BE2C (cell line): ENCODE results near the gene CAMK2D.

Source experiments
- DNase-seq: peaks from one replicate; pipeline ENCODE4 v3.0.0-alpha.2; 2020
- H3K27me3 ChIP-seq: fragments of 250-450 bp; sonication (Bioruptor Pico); 2 replicates; pipeline ENCODE4 v1.5.1; 2020; ENCODE audit warnings: mild to moderate bottlenecking
- H3K36me3 ChIP-seq: fragments of 250-450 bp; sonication (Bioruptor Pico); 2 replicates; pipeline ENCODE4 v1.5.1; 2020; ENCODE audit warnings: mild to moderate bottlenecking
- H3K4me1 ChIP-seq: fragments of 250-450 bp; sonication (Bioruptor Pico); 2 replicates; pipeline ENCODE4 v1.5.1; 2020
- H3K4me3 ChIP-seq: 2 replicates; pipeline ENCODE4 v1.5.1; 2011; ENCODE audit warnings: low read depth, low read length
- H3K9me3 ChIP-seq: fragments of 250-450 bp; sonication (Bioruptor Pico); 2 replicates; pipeline ENCODE4 v1.5.1; 2020
- TF ChIP-seq, protein P1 (sequence below): IDR thresholded peaks from 2 replicates; pipeline ENCODE4 v1.5.1; 2012; ENCODE audit warnings: mild to moderate bottlenecking, low read depth, low read length

The CAMK2D gene

DNA sequence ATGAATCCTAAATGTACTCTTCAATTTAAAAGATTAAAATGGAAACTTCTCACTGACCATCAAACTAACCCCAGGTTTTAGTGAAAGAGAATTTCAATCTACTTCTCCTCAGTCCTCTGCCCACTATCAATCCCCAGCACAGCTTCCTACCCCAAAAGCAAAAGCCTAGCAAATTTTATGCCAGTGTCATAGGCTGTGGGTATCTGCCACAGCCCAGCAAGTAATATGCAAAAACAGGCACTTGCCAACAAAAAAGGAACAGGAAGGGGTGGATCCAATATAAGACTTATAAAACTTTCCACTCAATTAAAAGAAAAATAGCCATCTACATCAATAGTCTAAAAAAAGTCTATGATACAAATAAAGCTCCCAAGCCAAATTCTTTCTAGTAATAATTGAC lies 22.3 kb downstream of the CAMK2D start:
- Histone ChIP-seq H3K9me3 (no peaks in the 10 kb centered on the region), H3K4me3 (no peak overlapping the region), H3K27me3 (no peaks in the 10 kb centered on the region), H3K4me1 (no peaks in the 10 kb centered on the region), H3K36me3 (no peaks in the 10 kb centered on the region)
- TF ChIP-seq, protein P1, sequence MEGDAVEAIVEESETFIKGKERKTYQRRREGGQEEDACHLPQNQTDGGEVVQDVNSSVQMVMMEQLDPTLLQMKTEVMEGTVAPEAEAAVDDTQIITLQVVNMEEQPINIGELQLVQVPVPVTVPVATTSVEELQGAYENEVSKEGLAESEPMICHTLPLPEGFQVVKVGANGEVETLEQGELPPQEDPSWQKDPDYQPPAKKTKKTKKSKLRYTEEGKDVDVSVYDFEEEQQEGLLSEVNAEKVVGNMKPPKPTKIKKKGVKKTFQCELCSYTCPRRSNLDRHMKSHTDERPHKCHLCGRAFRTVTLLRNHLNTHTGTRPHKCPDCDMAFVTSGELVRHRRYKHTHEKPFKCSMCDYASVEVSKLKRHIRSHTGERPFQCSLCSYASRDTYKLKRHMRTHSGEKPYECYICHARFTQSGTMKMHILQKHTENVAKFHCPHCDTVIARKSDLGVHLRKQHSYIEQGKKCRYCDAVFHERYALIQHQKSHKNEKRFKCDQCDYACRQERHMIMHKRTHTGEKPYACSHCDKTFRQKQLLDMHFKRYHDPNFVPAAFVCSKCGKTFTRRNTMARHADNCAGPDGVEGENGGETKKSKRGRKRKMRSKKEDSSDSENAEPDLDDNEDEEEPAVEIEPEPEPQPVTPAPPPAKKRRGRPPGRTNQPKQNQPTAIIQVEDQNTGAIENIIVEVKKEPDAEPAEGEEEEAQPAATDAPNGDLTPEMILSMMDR = no peak
- no peak for DNase-seq

GRCh38 chr4:113738251-113738650 lies 23.3 kb downstream of the CAMK2D start:
- TF ChIP-seq, protein P1 = no peak
- Histone ChIP-seq H3K27me3 (no peaks in the 10 kb centered on the region), H3K9me3 (no peaks in the 10 kb centered on the region), H3K4me3 (no peak overlapping the region), H3K4me1 (no peaks in the 10 kb centered on the region), H3K36me3 (no peaks in the 10 kb centered on the region)
- no peak for DNase-seq

DNA sequence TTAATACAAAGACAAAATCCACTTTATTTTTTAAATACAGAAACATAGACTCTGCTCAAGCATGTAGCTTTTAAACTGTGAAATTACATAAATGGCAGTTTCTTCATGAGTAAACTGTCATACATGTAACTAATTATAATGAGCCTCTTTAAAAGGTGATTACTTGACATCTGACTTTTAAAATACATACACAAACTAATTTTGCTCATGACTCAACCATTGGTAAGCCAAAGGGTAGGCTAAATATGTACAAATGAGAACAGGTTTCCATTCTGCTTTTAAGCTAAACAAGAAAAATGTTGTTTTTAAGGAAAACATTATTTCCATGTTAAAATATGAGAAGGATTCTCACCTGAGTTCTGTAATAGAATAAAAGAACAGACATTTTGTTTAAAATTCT lies 27.9 kb downstream of the CAMK2D start:
- Histone ChIP-seq H3K4me3 (no peak overlapping the region), H3K9me3 (no peaks in the 10 kb centered on the region), H3K36me3 (no peaks in the 10 kb centered on the region), H3K27me3 (no peaks in the 10 kb centered on the region), H3K4me1 (no peaks in the 10 kb centered on the region)
- TF ChIP-seq, protein P1 = no peak
- no peak for DNase-seq

GRCh38 chr4:113732967-113733527 lies 28.5 kb downstream of the CAMK2D start:
- H3K4me1 ChIP-seq = no peaks in the 10 kb centered on the region
- DNase-seq = no peak
- no peak overlapping the region for H3K4me3 ChIP-seq
- no peaks in the 10 kb centered on the region for H3K36me3 ChIP-seq
- H3K9me3 ChIP-seq = no peaks in the 10 kb centered on the region
- no peaks in the 10 kb centered on the region for H3K27me3 ChIP-seq
- TF ChIP-seq, protein P1 = no peak

GRCh38 chr4:113730467-113731216 lies 30.9 kb downstream of the CAMK2D start:
- TF ChIP-seq, protein P1 = no peak

DNA sequence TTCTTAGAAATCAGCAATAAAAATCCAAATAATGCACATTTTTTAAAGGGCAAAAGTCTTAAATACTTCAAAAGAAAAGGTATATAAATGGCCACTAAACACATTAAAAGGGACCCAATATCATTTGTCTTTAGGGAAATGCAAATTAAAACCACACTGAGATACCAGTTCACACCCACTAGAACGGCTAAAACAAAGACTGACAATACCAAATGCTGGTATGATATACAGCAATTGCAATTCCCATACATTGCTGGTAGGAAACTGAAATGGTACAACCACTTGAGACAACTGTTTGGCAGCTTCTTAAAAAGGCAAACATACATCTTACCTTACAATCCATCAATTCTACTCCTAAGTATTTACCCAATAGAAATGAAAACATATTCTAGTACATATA lies 33.7 kb downstream of the CAMK2D start:
- no peak for DNase-seq
- Histone ChIP-seq H3K27me3 (no peaks in the 10 kb centered on the region), H3K36me3 (no peaks in the 10 kb centered on the region), H3K4me3 (no peak overlapping the region), H3K4me1 (no peaks in the 10 kb centered on the region), H3K9me3 (no peaks in the 10 kb centered on the region)
- TF ChIP-seq, protein P1 = no peak

More at GRCh38 chr4:113730467-113731216, 30.9 kb downstream of the CAMK2D start:
- Histone ChIP-seq H3K4me1 (no peaks in the 10 kb centered on the region), H3K27me3 (no peaks in the 10 kb centered on the region), H3K36me3 (no peaks in the 10 kb centered on the region), H3K9me3 (no peaks in the 10 kb centered on the region), H3K4me3 (no peak overlapping the region)
- no peak for DNase-seq
